Stomach (tissue), 9 donors: ENCODE data around the gene RFPL2. TPM values are rescaled to one million over a fixed set of nuclear protein-coding genes. Genes with fewer than 3 reads are reported as not detected.

Experiments
- DNase-seq, 2 donors: peaks; one replicate each; pipeline versions ENCODE4 v3.0.0 to v3.0.0-alpha.2; 2013 to 2019
- H3K27ac ChIP-seq, 5 donors: fragments of 200-600 bp in 4 of 5; sonication (generic) in 4 of 5; one replicate each; pipeline ENCODE4 v1.5.1; 2013 to 2019; ENCODE audit warnings: mild to moderate bottlenecking in 1 of 5, moderate library complexity in 1 of 5
- H3K27me3 ChIP-seq, 3 donors: fragments of 200-600 bp; sonication (generic); one replicate each; pipeline ENCODE4 v1.5.1; 2017 to 2019; ENCODE audit warnings: mixed run types in 1 of 3
- H3K36me3 ChIP-seq, 4 donors: fragments of 200-600 bp; sonication (generic); 1 replicate in 3 of 4; 2 replicates in 1 of 4; pipeline ENCODE4 v1.5.1; 2016 to 2019
- H3K4me1 ChIP-seq, 4 donors: fragments of 200-600 bp; sonication (generic); one replicate each; pipeline ENCODE4 v1.5.1; 2016 to 2019
- H3K4me3 ChIP-seq, 4 donors: fragments of 200-600 bp; sonication (generic) in 3 of 4; one replicate each; pipeline ENCODE4 v1.5.1; 2016 to 2019; ENCODE audit warnings: mild to moderate bottlenecking in 1 of 4
- H3K9me3 ChIP-seq, 4 donors: fragments of 200-600 bp; sonication (generic); one replicate each; pipeline ENCODE4 v1.5.1; 2016 to 2019
- CTCF ChIP-seq, 7 experiments: fragments of 450-650 bp in 4 of 7; fragments of 200-600 bp in 3 of 7; sonication (generic) in 3 of 7; IDR thresholded peaks; one replicate each; pipeline ENCODE4 v1.5.1; 2016 to 2019; ENCODE audit warnings: antibody characterized with exemption in 7 of 7, control low read depth in 2 of 7, mild to moderate bottlenecking in 1 of 7
- EP300 ChIP-seq: sonication (generic); formaldehyde crosslinking; IDR thresholded peaks from one replicate; pipeline ENCODE4 v1.6.1; 2017; ENCODE audit warnings: antibody characterized with exemption
- POLR2A ChIP-seq, 4 donors: fragments of 450-650 bp; IDR thresholded peaks; one replicate each; pipeline ENCODE4 v1.6.1; 2016; ENCODE audit warnings: antibody characterized with exemption in 4 of 4, control low read depth in 2 of 4, mild to moderate bottlenecking in 1 of 4, moderate library complexity in 1 of 4
- POLR2AphosphoS5 ChIP-seq, 3 donors: sonication (generic); formaldehyde crosslinking; IDR thresholded peaks; one replicate each; pipeline ENCODE4 v1.6.1; 2016; ENCODE audit warnings: antibody characterized with exemption in 3 of 3
- WGBS, 5 donors: extraction: QIAGEN DNeasy Blood & Tissue Kit in 3 of 5; methylation state at CpG; one replicate each; pipeline versions ENCODE4 v1.1.5 to v1.1.7; 2013 to 2018; 5-methylcytosine and 5-hydroxymethylcytosine counted together
- intact Hi-C: fragments of 100-400 bp; cut with DNase I; formaldehyde crosslinking; loops from one replicate; pipeline ENCODE4 v1.15.1; 2023; ENCODE audit warnings: low total_unique reads
- polyA plus RNA-seq, 3 donors: library from polyadenylated mRNA; stranded (reverse); fragments of 200-250 nt; gene quantifications; one replicate each; pipeline ENCODE4 v1.2.3, GENCODE V29; 2013
- total RNA-seq, 5 donors: library from RNA; depleted of rRNA; stranded (reverse); fragments of >200 nt; gene quantifications; one replicate each; pipeline versions ENCODE4 v1.1.0 to v1.2.3, GENCODE V29; 2014 to 2016
- donor health status: healthy with polysubstance abuse.
- donor health status: Bipolar disorder and iron deficiency.
- donor health status: healthy.

RFPL2 gene
- total and polyA plus RNA-seq, 8 donors: not detected

DNA sequence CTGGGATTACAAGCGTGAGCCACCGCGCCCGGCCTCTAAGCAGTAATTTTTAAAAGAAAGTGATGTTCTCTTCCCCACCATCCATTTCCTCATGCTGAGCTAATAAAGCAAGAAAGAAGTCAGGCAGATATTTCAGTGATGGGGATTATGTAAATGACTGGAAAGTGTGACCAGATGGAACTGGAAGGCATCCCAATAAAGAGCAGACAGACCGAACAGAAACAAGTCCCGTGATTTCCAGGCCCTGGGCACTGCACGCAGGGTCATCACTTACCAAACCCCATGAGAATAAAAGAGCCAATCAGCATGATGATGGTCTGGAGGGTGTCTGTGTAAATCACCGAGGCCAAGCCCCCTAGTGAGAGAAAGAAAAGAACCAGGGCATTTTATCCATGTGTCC is 32.1 kb upstream of the RFPL2 start:
- no peak for DNase-seq
- WGBS, 5 donors: 76 to 83% (median 81%) methylated on average over 8 of the region's 8 CpGs
- intact Hi-C loops: no loop called here
- Histone ChIP-seq H3K27me3 (peaks cover 0 to 4% (median 0%) of the 10 kb centered on the region in 3 donors), H3K27ac (no peak overlapping the region), H3K36me3 (no peaks in the 10 kb centered on the region), H3K4me3 (no peak overlapping the region), H3K4me1 (no peaks in the 10 kb centered on the region), H3K9me3 (no peaks in the 10 kb centered on the region)
- TF ChIP-seq POLR2AphosphoS5 (IDR thresholded peaks at IDR 0.05): no peak
- TF ChIP-seq CTCF (IDR thresholded peaks at IDR 0.05): no peak
- no peak for TF ChIP-seq EP300
- TF ChIP-seq POLR2A (IDR thresholded peaks at IDR 0.05): no peak

DNA sequence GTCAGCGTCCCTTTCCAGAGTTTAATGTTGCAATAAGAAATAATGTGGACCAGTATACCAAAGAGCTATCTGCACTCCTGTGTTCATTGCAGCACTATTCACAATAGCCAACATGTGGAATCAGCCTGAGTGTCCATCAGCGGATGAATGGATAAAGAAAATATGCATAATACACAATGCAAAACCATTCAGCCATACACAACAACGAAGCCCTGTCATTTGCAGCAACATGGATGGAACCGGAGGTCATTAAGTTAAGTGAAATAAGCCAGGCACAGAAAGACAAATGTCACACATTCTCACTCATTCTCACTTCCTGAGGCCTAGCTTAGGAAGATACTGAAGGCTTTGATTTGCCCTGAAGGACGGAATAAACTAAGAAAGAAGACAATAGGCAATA is 28.2 kb upstream of the RFPL2 start:
- Histone ChIP-seq H3K27ac (no peak overlapping the region), H3K4me3 (no peak overlapping the region), H3K9me3 (no peaks in the 10 kb centered on the region), H3K4me1 (no peaks in the 10 kb centered on the region), H3K36me3 (no peaks in the 10 kb centered on the region), H3K27me3 (peaks cover 0 to 21% (median 0%) of the 10 kb centered on the region in 3 donors)
- DNase-seq: no peak
- TF ChIP-seq EP300: no peak
- no peak for TF ChIP-seq POLR2AphosphoS5 (IDR thresholded peaks at IDR 0.05)
- no peak for TF ChIP-seq POLR2A (IDR thresholded peaks at IDR 0.05)
- no peak for TF ChIP-seq CTCF (IDR thresholded peaks at IDR 0.05)
- WGBS, 5 donors: 78 to 86% (median 86%) methylated on average over 5 of the region's 5 CpGs
- intact Hi-C loops: no loop called here

DNA sequence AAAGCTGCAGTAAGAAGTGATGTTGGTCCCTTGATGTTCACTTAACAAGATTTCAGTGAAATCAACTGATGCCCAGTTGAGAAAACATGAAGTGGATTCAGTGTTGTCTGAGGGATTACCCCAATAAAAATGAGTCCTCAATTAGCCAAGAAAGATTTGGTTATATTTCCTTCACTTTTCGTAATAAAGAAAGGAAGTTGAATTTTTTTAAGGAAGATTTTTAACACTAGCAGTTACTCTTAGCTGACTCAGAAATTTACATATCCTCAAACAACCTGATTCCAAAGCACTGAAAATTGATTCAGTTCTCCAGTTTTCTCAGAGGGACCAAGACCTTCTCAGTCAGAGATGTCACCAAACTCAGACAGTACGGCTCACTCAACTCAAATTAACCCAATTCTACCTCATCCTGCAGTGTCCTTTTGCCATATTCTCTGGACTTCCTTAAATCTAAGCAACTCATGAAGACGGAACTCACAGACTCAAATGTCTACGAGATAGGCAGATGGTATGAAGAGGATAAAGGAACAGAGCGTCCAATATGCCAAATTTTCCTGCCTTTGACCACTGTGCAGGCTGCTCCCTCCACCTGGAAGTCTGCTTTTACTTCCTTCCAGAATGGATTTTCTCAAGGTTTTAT is 27.4 kb upstream of the RFPL2 start:
- no peak for DNase-seq
- WGBS, 5 donors: 63 to 69% (median 66%) methylated on average over 5 of the region's 5 CpGs

DNA sequence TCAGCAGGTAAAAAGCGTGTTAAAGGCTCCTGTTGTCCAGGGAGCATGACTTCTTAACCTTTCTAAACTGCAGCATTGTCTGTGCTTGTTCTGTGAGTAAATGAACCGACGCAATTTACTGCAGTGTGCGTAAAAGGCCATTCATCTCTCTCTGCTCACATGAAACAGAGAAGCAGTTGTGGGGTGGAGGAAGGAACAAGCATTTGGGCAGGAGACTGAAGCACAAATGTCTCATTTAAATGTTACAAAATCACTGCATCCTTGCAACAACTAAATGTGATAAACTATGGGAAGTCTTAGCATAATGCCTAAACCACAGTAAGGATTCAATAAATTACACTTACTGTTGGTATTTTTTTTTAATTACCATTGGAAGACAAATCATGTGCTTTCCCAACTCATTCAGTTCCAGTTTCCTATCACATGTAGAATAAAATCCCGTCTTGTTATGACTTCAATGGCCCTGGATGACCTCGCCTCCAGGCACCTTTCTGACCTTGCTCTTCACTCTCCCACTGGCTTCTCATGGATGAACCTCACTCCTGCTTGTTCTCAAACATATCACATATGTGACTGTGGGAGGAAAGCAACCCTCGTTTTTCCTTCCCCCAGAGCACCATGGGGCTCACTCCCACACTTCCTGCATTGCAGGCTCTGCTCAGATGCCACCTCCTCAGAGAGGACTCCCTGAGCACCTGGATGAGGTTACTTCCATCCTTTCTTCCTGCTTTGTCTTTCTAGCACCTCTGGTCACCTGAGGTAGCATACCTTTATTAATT is 21.6 kb upstream of the RFPL2 start:
- TF ChIP-seq CTCF (IDR thresholded peaks at IDR 0.05): no peak
- H3K27me3 ChIP-seq: peaks cover 0 to 27% (median 0%) of the 10 kb centered on the region in 3 donors
- 39 to 54% (median 44%) methylated on average over 7 of the region's 7 CpGs for WGBS, 5 donors
- H3K4me1 ChIP-seq: no peaks in the 10 kb centered on the region
- no peak for DNase-seq
- no peaks in the 10 kb centered on the region for H3K9me3 ChIP-seq
- H3K36me3 ChIP-seq: no peaks in the 10 kb centered on the region
- no peak overlapping the region for H3K4me3 ChIP-seq
- intact Hi-C loops: no loop called here
- no peak overlapping the region for H3K27ac ChIP-seq

More for the DNA sequence above, 27.4 kb upstream of the RFPL2 start:
- no peaks in the 10 kb centered on the region for H3K9me3 ChIP-seq
- H3K27ac ChIP-seq: no peak overlapping the region
- no peak for TF ChIP-seq CTCF (IDR thresholded peaks at IDR 0.05)
- no peak for TF ChIP-seq EP300
- TF ChIP-seq POLR2A (IDR thresholded peaks at IDR 0.05): no peak
- no peak for TF ChIP-seq POLR2AphosphoS5 (IDR thresholded peaks at IDR 0.05)
- no peaks in the 10 kb centered on the region for H3K4me1 ChIP-seq
- H3K27me3 ChIP-seq: peaks cover 0 to 23% (median 0%) of the 10 kb centered on the region in 3 donors
- no peak overlapping the region for H3K4me3 ChIP-seq
- intact Hi-C loops: no loop called here
- no peaks in the 10 kb centered on the region for H3K36me3 ChIP-seq
